Non-pigmented ciliary epithelial cell (primary cell): Measurements from ENCODE around the gene RAD23B.
"Not testable (repeated sequence)": the region's sequence is repeated elsewhere in the genome, so short reads cannot be mapped to it uniquely, and the experiment has no call there.

ENCODE experiments used
- DNase-seq: peaks from one replicate; pipeline ENCODE4 v3.0.0-alpha.2; 2010; ENCODE audit warnings: low read depth

The RAD23B gene

GRCh38 chr9:107293543-107294085 lies 10.5 kb downstream of the RAD23B start:
- DNase-seq = no peak

- no peak for DNase-seq
Measured at GRCh38 chr9:107294756-107295155, 11.7 kb downstream of the RAD23B start.

- no peak for DNase-seq
Measured at GRCh38 chr9:107295995-107296394, 12.9 kb downstream of the RAD23B start.

- not testable (repeated sequence) for DNase-seq
Measured at GRCh38 chr9:107296592-107296991, 13.5 kb downstream of the RAD23B start.

- DNase-seq = no peak
Measured at GRCh38 chr9:107299437-107299836, 16.4 kb downstream of the RAD23B start.

GRCh38 chr9:107306308-107306707 lies 23.2 kb downstream of the RAD23B start:
- no peak for DNase-seq

- DNase-seq = no peak
Measured at GRCh38 chr9:107307331-107307730, 24.3 kb downstream of the RAD23B start.

GRCh38 chr9:107308461-107308860 lies 25.4 kb downstream of the RAD23B start:
- no peak for DNase-seq

- no peak for DNase-seq
Measured at GRCh38 chr9:107309271-107309670, 26.2 kb downstream of the RAD23B start.

GRCh38 chr9:107312376-107313050 lies 29.4 kb downstream of the RAD23B start:
- no peak for DNase-seq

GRCh38 chr9:107313555-107314096 lies 30.5 kb downstream of the RAD23B start:
- DNase-seq = no peak

GRCh38 chr9:107314763-107315162 lies 31.7 kb downstream of the RAD23B start:
- no peak for DNase-seq

GRCh38 chr9:107316795-107317661 lies 33.9 kb downstream of the RAD23B start:
- no peak for DNase-seq

GRCh38 chr9:107322643-107323042 lies 39.6 kb downstream of the RAD23B start:
- DNase-seq = no peak

- no peak for DNase-seq
Measured at GRCh38 chr9:107323836-107324585, 40.9 kb downstream of the RAD23B start.

- no peak for DNase-seq
Measured at GRCh38 chr9:107325842-107326241, 42.8 kb downstream of the RAD23B start.

- no peak for DNase-seq
Measured at GRCh38 chr9:107328510-107328909, 45.4 kb downstream of the RAD23B start.

- no peak for DNase-seq
Measured at GRCh38 chr9:107330420-107330819, 47.3 kb downstream of the RAD23B start.

GRCh38 chr9:107332883-107333282 lies 49.8 kb downstream of the RAD23B start:
- DNase-seq = no peak

- DNase-seq = no peak
Measured at GRCh38 chr9:107333363-107333762, 50.3 kb downstream of the RAD23B start.

- DNase-seq = no peak
Measured at GRCh38 chr9:107334103-107334776, 51.2 kb downstream of the RAD23B start.

GRCh38 chr9:107335331-107335730 lies 52.3 kb downstream of the RAD23B start:
- no peak for DNase-seq
